NCI-H2029 (cell line): ENCODE measurements around the gene SUGCT.
"Not testable (repeated sequence)": the region's sequence is repeated elsewhere in the genome, so short reads cannot be mapped to it uniquely, and the experiment has no call there.

Source experiments
- DNase-seq: peaks from one replicate; lab custom pipeline; 2025; lab: John Stamatoyannopoulos, UW

SUGCT gene

GRCh38 chr7:40621592-40621998 is 486.8 kb downstream of the SUGCT start:
- no peak for DNase-seq

- no peak for DNase-seq
These were observed 488.2 kb downstream of the SUGCT start for GRCh38 chr7:40622941-40623501.

- no peak for DNase-seq
These were observed 489.1 kb downstream of the SUGCT start for GRCh38 chr7:40623863-40624262.

GRCh38 chr7:40627361-40627760 is 492.6 kb downstream of the SUGCT start:
- not testable (repeated sequence) for DNase-seq

- DNase-seq: no peak
These were observed 495.1 kb downstream of the SUGCT start for GRCh38 chr7:40629891-40630290.

GRCh38 chr7:40634118-40634517 is 499.3 kb downstream of the SUGCT start:
- DNase-seq: no peak

- DNase-seq: no peak
These were observed 503.9 kb downstream of the SUGCT start for GRCh38 chr7:40638545-40639320.

- no peak for DNase-seq
These were observed 505.8 kb downstream of the SUGCT start for GRCh38 chr7:40640566-40640965.

- no peak for DNase-seq
These were observed 506.9 kb downstream of the SUGCT start for GRCh38 chr7:40641701-40642100.

GRCh38 chr7:40643664-40644063 is 508.9 kb downstream of the SUGCT start:
- DNase-seq: no peak

GRCh38 chr7:40644454-40645188 is 509.8 kb downstream of the SUGCT start:
- DNase-seq: no peak

- DNase-seq: no peak
These were observed 510.4 kb downstream of the SUGCT start for GRCh38 chr7:40645197-40645596.

GRCh38 chr7:40646717-40647116 is 511.9 kb downstream of the SUGCT start:
- DNase-seq: no peak

- DNase-seq: no peak
These were observed 512.9 kb downstream of the SUGCT start for GRCh38 chr7:40647719-40648118.

GRCh38 chr7:40649247-40649646 is 514.4 kb downstream of the SUGCT start:
- no peak for DNase-seq

GRCh38 chr7:40650903-40651302 is 516.1 kb downstream of the SUGCT start:
- DNase-seq: not testable (repeated sequence)

- no peak for DNase-seq
These were observed 519.4 kb downstream of the SUGCT start for GRCh38 chr7:40654171-40654570.

GRCh38 chr7:40655426-40655825 is 520.6 kb downstream of the SUGCT start:
- DNase-seq: no peak

- DNase-seq: no peak
These were observed 521.5 kb downstream of the SUGCT start for GRCh38 chr7:40656349-40656748.

GRCh38 chr7:40658729-40659128 is 523.9 kb downstream of the SUGCT start:
- no peak for DNase-seq

GRCh38 chr7:40659231-40659630 is 524.4 kb downstream of the SUGCT start:
- no peak for DNase-seq

GRCh38 chr7:40673285-40673684 is 538.5 kb downstream of the SUGCT start:
- DNase-seq: no peak

GRCh38 chr7:40674316-40674715 is 539.5 kb downstream of the SUGCT start:
- no peak for DNase-seq
